Renal cortex interstitium (tissue), 11 donors: ENCODE data around the gene HERPUD2. TPM values are rescaled to one million over a fixed set of nuclear protein-coding genes. Genes with fewer than 3 reads are reported as not detected.
"Not testable (repeated sequence)": the region's sequence is repeated elsewhere in the genome, so short reads cannot be mapped to it uniquely, and the experiment has no call there.

Experiments used
- DNase-seq, 11 donors: peaks; one replicate each; pipeline ENCODE4 v3.0.0-alpha.2; 2013; ENCODE audit warnings: low read depth in 9 of 11, low spot score in 4 of 11; ENCODE audit errors: extremely low read depth in 1 of 11
- polyA plus RNA-seq, 3 donors: library from polyadenylated mRNA; unstranded; fragments of 120-200 nt; gene quantifications; one replicate each; pipeline ENCODE4 v1.2.1, GENCODE V29; 2013; ENCODE audit not compliant: insufficient read length in 3 of 3

The HERPUD2 gene
- polyA plus RNA-seq, 3 donors = 34.2 to 47.6 (median 36.6) TPM

DNA sequence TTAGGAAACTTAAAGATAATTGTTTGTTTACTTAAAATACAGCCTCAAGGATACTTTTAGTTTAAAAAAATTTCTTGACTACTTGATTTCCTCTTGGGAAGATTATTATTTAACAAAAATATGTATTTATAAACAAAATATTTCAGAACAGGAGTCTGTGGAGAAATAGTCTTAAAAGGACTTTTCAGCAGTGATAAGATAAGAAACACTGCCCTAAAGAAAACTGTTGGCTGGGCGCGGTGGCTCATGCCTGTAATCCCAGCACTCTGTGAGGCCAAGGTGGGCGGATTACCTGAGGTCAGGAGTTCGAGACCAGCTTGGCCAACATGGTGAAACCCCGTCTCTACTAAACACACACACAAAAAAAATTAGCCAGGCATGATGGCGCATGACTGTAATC is 22.6 kb upstream of the HERPUD2 start:
- no peak for DNase-seq

DNA sequence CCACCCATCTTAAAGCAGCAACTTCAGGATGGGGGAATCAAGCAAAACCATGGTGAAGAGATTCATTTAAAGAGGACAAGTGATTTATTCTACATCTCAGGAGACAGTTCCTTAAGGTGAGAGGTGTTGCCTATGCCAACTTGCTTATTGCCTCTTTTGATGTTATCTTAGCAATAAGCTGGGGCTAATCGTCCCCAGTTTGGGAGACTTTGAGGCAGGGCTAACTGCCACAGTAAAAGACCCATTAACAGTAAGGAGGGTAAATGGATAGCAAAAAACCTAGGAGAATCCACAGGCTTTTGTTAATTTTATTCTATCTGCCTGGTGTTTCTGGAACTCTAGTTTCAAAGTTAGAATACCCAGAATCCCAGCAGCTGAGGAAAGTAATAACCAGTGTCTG is 22.1 kb upstream of the HERPUD2 start:
- no peak for DNase-seq

DNA sequence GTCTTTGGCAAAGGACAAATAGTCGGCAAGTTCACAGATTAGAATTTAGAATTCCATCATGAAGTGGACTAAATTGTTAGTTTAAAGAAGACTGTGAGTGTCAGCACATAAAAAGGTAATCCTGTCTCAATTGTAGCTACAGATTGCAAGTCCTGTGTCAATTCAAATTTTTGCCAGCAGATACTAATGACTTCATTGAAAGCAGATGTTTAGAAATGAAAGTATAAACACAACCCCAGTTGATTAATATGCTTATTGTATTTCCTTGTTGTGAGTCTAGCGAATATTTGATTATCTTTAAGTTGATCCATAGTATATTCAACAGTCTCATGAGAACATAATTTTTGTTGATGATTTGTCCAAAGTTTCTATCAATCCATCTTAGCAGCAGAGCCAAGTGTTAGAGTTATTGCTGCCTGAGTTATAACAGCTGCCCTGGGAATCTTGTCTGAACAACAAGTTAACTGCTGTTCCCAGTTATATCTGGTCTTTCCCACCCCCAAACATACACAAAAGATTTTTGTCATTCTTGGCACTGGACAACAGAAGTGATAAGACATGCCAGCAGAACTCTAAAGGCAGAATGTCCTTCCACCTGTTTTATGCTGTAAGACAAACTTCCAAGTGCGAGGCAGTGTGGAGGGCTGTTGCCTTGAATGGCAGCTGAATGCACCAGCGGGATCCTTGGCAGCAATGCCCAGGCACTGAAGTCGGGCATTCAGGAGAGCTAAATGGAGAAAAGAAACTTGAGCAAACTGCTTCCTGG is 21.3 kb upstream of the HERPUD2 start:
- DNase-seq = no peak

DNA sequence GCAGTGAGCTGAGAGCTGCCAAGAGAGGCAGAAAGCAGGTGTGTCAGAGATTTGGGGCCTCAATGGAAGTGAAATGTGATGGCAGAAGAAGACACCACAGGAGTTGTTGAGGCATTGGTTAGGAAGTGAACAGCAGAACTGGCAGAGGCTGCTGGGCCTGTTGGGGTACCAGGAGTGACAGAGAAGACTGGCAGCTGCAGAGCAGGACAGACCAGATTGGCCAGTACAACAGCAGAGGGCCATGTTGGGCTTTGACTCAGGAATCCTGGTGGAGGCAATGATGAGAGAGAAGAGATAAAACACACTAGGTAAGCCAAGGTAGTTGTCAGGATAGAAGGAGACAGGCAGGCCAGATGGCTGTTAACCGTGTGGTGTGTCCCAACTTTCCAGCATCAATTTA is 19.9 kb upstream of the HERPUD2 start:
- no peak for DNase-seq

DNA sequence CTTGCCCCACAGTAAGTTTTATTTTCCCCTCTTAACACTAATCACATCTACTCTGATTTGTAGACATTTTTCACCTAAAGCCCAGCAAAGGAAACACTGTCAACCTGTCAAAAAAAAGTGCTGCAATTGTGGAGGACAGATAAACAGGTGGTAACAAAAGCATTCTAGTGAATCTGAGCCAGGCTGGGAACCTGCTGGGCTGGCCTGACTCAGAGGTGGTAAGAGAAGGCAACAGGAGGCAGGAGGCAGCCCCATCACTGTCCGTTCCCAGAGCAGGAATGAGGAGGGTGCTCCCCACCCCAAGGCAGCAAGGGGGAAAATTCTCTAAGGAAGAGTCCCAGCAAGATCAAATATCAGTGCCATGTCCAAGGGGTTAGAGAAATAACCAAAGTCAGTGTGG is 19.5 kb upstream of the HERPUD2 start:
- no peak for DNase-seq

DNA sequence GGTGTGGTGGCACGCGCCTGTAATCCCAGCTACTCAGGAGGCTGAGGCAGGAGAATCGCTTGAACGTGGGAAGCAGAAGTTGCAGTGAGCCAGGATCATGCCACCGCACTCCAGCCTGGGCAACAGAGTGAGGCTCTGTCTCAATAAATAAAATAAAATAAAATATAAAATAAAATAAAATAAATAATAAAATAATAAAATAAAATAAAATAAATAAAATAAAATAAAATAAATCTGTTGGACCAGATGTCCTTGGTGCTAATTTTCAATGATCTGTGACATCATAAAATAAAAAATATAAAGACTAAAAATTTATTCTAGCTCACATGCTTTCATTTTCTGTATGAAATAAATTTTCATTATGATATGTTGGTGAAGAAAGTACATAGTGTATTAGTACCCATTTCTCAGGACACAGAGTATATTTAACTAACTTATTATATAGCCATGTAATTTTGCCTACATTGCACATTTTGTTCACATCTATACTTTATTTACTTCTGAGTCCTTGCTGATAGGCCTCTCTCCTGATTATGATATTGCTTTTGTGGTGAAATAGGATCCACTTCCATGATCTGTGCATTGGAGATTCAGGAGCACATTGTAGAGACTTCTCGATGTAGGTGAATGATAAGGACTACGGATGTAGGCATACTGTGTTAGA is 17.8 kb upstream of the HERPUD2 start:
- DNase-seq = no peak

DNA sequence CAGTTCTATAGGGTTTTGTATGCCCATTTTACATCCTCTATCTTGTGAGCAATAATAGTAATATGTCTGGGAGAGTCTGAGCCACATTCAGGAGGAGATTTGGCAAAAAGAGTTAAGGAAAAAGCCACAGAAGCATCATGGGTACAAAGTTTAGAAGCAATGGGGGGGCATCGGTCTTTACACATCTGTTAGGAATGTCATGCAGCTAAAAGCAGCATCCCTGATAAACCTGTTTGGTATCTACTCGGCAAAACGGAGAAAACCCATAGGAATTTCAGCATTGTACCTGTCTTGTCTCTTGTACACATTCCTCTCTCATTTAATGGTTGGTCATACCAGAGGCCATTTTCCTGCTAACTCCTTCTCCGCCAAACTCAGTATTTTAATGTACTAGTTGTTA is 12.5 kb upstream of the HERPUD2 start:
- DNase-seq = no peak

DNA sequence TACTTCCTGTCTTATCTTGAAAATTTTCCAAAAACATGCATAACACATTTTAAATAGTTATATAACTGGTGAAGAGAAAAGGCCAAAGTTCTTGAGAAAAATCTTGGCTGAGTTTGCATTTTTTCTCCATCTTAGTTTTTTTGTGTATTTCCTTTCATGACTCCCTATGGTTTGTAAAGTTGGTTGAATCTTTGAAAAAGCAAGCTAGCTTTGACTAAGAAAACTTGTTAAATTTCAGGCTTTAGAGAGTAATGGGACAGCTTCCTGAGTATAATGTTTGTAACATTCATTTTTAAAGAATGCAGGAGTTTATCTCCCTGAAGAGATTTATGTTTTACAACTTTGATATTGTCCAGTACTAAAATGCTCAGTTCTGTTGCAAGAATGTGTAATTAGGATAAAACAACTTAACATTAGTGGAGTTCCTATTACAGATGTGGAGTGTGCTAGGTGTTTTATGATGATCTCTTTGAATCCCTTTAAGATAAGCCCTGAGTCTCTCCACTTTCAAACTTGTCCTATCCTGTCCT is 11.1 kb upstream of the HERPUD2 start:
- no peak for DNase-seq

DNA sequence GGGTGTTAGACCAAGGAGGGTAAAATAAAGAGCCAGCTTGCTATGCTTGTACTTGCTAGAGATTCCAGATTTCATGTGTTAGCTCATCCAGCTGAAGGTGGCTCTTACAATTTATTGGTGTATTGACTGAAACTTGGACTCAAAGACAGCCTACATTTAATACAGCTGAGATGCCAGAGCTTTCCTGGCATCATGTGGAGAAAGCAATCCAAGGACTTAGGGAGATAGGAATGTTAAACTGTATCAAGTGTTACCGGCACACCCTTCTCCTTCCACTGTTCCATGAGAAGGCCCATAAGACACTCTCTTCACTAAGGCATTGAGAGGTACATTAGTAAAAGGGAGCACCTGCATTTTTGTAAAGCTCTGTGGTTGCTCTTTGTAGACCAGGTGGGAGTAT is 9.3 kb upstream of the HERPUD2 start:
- no peak for DNase-seq

DNA sequence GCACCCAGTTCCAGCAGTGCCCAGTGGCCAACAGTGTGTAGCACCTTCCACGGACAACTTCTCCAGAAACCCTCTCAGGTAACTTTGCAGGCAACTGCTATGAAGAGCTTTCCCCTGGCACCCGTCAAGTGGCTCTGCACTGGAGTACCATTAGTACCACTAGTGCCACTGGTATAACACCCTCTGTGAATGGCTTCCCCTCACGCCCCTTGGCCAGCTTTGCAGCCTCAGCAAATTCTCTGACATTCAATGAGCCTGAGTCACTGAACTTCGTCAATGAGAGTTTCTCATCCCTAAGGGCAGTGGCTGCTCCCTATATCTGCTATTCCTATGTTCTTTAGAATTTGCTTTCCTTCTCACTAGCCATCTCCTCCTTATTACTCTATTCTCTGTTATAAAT is 7.6 kb upstream of the HERPUD2 start:
- DNase-seq = no peak

DNA sequence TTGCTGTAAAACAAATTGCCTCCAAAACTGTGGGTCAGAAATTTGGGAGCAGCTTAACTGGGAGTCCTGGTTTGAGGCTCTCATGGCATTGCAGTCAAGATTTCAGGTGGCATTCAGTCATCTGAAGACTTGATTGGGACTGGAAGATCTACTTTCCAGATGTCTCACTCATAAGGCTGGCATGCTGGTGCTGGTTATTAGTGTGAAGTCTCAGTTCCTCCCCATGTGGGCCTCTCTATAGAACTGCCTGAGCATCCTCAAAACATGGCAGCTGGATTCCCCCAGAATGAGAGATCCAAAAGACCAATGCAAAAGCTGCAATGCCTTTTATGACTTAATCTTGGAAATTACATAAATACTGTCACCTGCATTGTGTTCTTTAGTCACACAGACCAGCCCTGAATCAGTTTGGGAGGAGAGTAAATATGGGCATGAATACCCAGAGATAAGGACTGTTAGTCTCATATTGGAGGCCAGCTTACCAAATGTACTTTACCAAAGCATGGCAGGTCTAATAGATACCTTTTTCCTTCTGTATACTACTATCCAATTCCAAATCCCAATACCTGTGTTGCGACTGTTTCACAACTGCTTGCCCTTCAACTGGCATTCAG is 6.5 kb upstream of the HERPUD2 start:
- DNase-seq = no peak

DNA sequence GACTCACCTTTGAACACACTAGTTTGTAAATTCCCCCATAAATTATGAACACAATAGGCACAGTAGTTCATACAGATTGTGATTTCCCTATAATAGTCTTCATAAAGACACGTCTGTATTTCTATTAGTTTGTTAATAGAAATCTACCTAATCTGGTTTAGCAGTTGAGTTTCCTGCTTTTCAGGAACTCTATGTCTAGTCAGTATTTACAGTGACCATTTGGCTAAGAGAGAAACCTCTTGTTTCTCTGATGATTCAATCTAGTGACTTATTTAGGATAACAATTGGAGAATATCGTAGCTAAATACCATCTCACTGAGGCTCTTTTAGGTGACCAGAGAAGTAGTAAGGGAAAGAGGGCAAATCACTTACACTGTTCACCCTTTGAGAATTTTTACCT is 5.9 kb upstream of the HERPUD2 start:
- no peak for DNase-seq

DNA sequence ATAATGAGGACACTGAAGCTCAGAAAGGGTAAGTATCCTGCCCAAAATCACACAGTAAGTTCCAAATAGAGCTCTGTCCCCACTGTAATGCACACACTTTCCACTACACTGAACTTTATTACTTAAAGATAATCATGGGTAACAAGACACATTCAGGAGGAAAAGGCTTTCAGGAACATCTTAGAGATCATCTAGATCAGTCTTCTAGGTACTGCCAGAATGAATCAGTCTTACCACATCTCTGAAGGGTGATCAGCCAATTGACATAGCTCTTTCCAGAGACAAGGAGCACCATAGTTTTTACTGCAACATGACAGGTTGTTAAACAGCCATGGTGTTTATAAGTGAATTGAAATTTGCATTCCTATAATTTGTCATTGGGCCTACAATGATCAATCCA is 5.4 kb upstream of the HERPUD2 start:
- DNase-seq = no peak

DNA sequence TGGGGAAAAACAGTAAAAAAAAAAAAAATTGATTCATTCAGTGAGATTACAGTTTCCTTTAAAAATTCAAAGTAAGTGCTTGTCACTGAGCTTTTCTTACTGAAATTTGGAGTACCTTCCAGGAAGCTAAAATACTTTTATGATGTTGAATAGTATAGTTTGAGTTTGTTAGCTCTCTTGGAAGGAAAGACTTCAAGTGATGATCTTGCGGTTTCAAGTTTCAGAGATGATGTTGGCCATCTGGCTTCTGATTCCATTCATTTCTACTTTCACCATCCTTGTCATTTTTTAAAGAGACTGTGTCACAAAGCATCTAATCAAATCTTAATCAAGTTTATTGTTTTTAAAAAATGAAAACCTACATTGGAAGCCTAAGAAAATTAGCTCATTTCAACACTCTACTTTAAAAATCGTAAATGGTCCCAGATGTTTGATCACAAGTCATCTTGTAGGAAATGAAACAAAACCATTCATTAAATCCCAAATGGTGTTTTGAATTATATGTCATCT is 4.9 kb upstream of the HERPUD2 start:
- DNase-seq = no peak

DNA sequence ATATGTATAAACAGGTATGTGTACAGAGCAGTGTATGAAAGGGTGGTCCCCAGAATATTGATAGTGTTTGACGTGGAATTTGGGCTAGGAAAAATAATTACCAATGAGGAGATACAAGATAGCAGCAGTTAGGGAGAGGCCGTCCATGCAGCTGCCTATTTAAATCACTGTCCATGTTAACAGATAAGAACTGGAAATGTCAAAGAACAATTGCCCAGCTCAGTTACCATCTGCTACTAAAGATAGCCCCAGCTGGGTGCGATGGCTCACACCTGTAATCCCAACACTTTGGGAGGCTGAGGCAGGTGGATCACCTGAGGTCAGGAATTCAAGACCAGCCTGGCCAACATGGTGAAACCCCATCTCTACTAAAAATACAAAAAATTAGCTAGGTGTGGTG is 3.4 kb upstream of the HERPUD2 start:
- not testable (repeated sequence) for DNase-seq

DNA sequence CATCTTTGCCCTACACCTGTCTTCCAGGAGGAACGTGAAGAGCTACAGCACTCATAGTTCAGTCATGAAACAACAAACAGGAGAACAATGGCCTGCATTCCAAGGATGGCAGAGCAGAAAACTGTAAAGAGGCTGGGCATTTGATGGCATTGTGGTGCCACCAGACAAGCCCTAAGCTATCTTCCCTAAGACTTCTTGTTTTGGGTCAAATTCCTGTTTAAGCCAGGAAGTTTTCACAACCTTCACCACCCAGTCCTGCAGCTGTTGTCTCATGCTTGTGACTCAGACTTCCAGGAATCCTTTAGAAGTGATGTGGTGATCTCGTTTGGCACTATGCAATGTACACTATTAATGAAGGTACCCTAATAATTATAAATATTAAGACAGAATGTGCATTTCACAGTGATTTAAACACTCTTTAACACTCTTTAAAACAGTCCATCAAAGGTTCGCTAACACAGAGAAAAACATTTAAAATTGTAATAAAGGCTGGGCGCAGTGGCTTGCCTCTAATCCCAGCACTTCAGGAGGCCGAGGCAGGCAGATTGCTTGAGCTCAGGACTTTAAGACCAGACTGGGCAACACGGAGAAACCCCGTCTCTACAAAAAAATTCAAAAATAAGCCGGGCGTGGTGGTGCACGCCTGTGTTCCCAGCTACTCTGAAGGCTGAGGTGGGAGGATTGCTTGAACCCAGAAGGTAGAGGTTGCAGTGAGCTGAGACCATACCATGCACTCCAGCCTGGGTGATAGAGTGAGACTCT is 2.7 kb upstream of the HERPUD2 start:
- DNase-seq = no peak

DNA sequence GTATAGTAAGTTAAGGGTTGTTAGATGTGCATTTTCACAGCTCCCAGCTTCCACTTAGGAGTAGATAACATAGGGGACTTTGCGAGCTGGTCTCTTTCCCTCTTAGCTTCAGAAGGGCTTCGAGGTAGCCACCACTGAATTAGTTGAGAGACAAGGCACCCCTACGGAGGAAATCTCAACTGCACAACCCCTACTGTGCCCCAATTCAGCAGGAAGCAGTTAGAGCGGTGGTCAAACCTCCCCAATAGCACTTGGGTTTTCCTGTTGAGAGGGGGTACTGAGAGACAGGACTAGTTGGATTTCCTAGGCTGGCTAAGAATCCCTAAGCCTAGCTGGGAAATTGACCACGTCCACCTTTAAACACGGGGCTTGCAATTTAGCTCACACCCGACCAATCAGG is 1.1 kb upstream of the HERPUD2 start:
- no peak for DNase-seq

DNA sequence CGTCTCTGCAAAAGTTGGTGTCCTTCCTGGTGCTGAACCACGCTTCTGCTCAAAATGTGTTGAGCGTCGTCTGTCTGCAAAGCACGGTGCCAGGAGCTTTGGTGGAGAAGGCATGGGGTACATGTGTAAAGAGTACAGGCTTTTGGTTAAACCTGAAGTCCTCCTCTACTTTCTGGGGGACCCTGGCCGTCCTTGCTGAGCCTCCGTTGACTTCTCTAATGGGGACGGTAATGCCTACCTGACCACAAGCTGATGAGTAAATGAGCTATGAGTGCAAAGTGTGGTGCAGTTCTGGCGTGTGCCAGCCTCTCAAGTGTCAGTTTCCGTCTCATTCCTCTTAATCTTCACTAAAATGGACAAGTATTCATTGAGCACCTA is 527 bp upstream of the HERPUD2 start:
- no peak for DNase-seq

DNA sequence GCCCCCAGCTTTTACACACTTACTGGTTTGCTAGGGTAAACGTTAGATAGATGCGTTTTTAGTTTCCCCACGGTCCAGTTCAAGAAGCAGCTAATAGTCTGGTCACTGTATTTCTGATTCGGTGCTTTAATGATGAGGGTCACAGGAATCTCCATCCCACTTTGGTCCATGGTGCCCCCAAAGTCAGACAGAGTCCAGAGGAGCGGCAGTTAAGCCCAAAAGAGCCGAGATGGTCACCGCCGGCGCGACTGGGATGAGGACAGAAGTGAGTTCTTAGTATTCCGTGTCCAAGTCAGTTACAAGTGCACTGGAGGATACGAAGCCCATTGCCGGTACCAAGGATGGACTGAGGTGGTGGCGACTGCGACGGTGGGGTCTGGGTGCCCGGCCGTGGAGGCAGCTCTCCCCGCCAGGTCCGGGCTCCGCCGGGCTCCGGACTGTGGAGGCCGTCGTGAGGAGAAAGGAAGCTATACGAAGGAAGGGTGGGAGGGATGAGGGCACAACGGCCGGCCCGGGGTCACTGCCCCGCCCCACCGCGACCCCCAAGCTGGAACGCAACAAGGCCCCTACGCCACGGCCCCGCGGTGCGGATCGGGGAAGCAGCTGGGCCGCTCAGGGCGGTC is 663 bp downstream of the HERPUD2 start:
- peak in 2 of 11 donors; percentile 36 to 41 for DNase-seq
